Hepatocyte (in vitro differentiated cells): ENCODE data around the gene RPS15. TPM values are rescaled to one million over a fixed set of nuclear protein-coding genes. Genes with fewer than 3 reads are reported as not detected.

Source experiments
- DNase-seq: peaks from one replicate; pipeline ENCODE4 v3.0.0-alpha.2; 2016; ENCODE audit warnings: low spot score
- H2AFZ ChIP-seq: fragments of 200-600 bp; sonication (generic); 2 replicates; pipeline ENCODE4 v1.6.0; 2016; ENCODE audit warnings: antibody characterized with exemption, mild to moderate bottlenecking
- H3K27ac ChIP-seq: fragments of 200-600 bp; sonication (generic); 2 replicates; pipeline ENCODE4 v1.5.1; 2016; ENCODE audit warnings: mild to moderate bottlenecking
- H3K27me3 ChIP-seq: fragments of 200-600 bp; sonication (generic); 2 replicates; pipeline ENCODE4 v1.6.1; 2016
- H3K36me3 ChIP-seq: fragments of 200-600 bp; sonication (generic); replicated peaks from 2 replicates; pipeline ENCODE4 v1.5.1; 2016; ENCODE audit warnings: low read depth; ENCODE audit not compliant: insufficient read depth
- H3K4me1 ChIP-seq: fragments of 200-600 bp; sonication (generic); 2 replicates; pipeline ENCODE4 v1.5.1; 2016; ENCODE audit warnings: mild to moderate bottlenecking, moderate library complexity; ENCODE audit not compliant: insufficient read depth
- H3K4me2 ChIP-seq: fragments of 200-600 bp; sonication (generic); 2 replicates; pipeline ENCODE4 v1.6.0; 2016
- H3K4me3 ChIP-seq: fragments of 200-600 bp; sonication (generic); 2 replicates; pipeline ENCODE4 v1.5.1; 2016; ENCODE audit warnings: mild to moderate bottlenecking
- H3K79me2 ChIP-seq: fragments of 200-600 bp; sonication (generic); 2 replicates; pipeline ENCODE4 v1.6.0; 2017; ENCODE audit warnings: mild to moderate bottlenecking
- H3K9me2 ChIP-seq: fragments of 200-600 bp; sonication (generic); replicated peaks from 2 replicates; pipeline ENCODE4 v1.6.0; 2017; ENCODE audit warnings: mild to moderate bottlenecking; ENCODE audit not compliant: insufficient read depth
- H3K9me3 ChIP-seq: fragments of 200-600 bp; sonication (generic); 2 replicates; pipeline ENCODE4 v1.5.1; 2016; ENCODE audit warnings: low read depth, mild to moderate bottlenecking
- H4K20me1 ChIP-seq: fragments of 200-600 bp; sonication (generic); 2 replicates; pipeline ENCODE4 v1.6.0; 2016; ENCODE audit warnings: mild to moderate bottlenecking; ENCODE audit not compliant: insufficient read depth, poor library complexity, severe bottlenecking
- CTCF ChIP-seq: fragments of 200-600 bp; sonication (generic); IDR thresholded peaks from 2 replicates; pipeline ENCODE4 v1.5.1; 2016; ENCODE audit warnings: antibody characterized with exemption, mild to moderate bottlenecking; ENCODE audit not compliant: poor library complexity
- EZH2 ChIP-seq: fragments of 200-600 bp; sonication (generic); IDR thresholded peaks from 2 replicates; pipeline ENCODE4 v1.6.1; 2016; ENCODE audit warnings: antibody characterized with exemption, mild to moderate bottlenecking, borderline replicate concordance
- EZH2phosphoT487 ChIP-seq: fragments of 200-600 bp; sonication (generic); IDR thresholded peaks from one replicate; pipeline ENCODE4 v1.6.1; 2018; ENCODE audit warnings: antibody characterized with exemption, mild to moderate bottlenecking, low read depth, moderate library complexity; ENCODE audit not compliant: unreplicated experiment, severe bottlenecking
- WGBS: methylation state at CpG from one replicate; pipeline ENCODE4 v1.1.6; 2016; ENCODE audit warnings: low lambda C conversion rate; ENCODE audit errors: missing lambda C conversion rate; 5-methylcytosine and 5-hydroxymethylcytosine counted together
- polyA plus RNA-seq: library from polyadenylated mRNA; unstranded; fragments of >200 nt; fragmentation: Nextera tagmentation; extraction: Ambion mirVana; gene quantifications from 2 replicates; pipeline ENCODE4 v1.2.1, GENCODE V29; 2016
- total RNA-seq: library from RNA; depleted of rRNA; stranded (reverse); fragments of >200 nt; gene quantifications from 2 replicates; pipeline ENCODE4 v1.2.3, GENCODE V29; 2014

Gene RPS15
- total and polyA plus RNA-seq, 2 experiments from 2014 or later: 938 to 1,556 TPM

GRCh38 chr19:1465191-1466016 lies 27.2 kb downstream of the RPS15 start:
- TF ChIP-seq CTCF (peak; percentile 55), EZH2phosphoT487 (peak; percentile 26), EZH2 (no peak)
- H3K27me3 ChIP-seq: peaks cover 47% of the 10 kb centered on the region
- H3K27ac ChIP-seq: no peak overlapping the region
- no peak overlapping the region for H2AFZ ChIP-seq
- H4K20me1 ChIP-seq: peaks cover 50% of the 10 kb centered on the region
- no peaks in the 10 kb centered on the region for H3K9me2 ChIP-seq
- H3K4me3 ChIP-seq: no peak overlapping the region
- peak; percentile 85 for DNase-seq
- H3K79me2 ChIP-seq: no peaks in the 10 kb centered on the region
- H3K9me3 ChIP-seq: no peaks in the 10 kb centered on the region
- H3K4me2 ChIP-seq: peak overlapping the region; percentile 73
- H3K4me1 ChIP-seq: peaks cover 32% of the 10 kb centered on the region
- no peaks in the 10 kb centered on the region for H3K36me3 ChIP-seq
- WGBS: 38% methylated on average over 64 of the region's 83 CpGs

GRCh38 chr19:1466018-1466460 lies 27.8 kb downstream of the RPS15 start:
- H3K4me3 ChIP-seq: no peak overlapping the region
- no peaks in the 10 kb centered on the region for H3K9me2 ChIP-seq
- no peaks in the 10 kb centered on the region for H3K9me3 ChIP-seq
- H3K27me3 ChIP-seq: peaks cover 53% of the 10 kb centered on the region
- no peak overlapping the region for H3K27ac ChIP-seq
- peaks cover 38% of the 10 kb centered on the region for H3K4me1 ChIP-seq
- no peaks in the 10 kb centered on the region for H3K79me2 ChIP-seq
- H2AFZ ChIP-seq: no peak overlapping the region
- no peak for TF ChIP-seq EZH2phosphoT487
- no peak for TF ChIP-seq CTCF
- TF ChIP-seq EZH2: no peak
- no peaks in the 10 kb centered on the region for H3K36me3 ChIP-seq
- peaks cover 57% of the 10 kb centered on the region for H4K20me1 ChIP-seq
- 40% methylated on average over 39 of the region's 41 CpGs for WGBS
- DNase-seq: no peak
- peak overlapping the region; percentile 73 for H3K4me2 ChIP-seq

GRCh38 chr19:1466461-1467214 lies 28.4 kb downstream of the RPS15 start:
- TF ChIP-seq CTCF (no peak), EZH2 (peak; percentile 93), EZH2phosphoT487 (peak; percentile 28)
- Histone ChIP-seq H3K9me3 (no peaks in the 10 kb centered on the region), H3K27ac (no peak overlapping the region), H3K36me3 (no peaks in the 10 kb centered on the region), H3K9me2 (no peaks in the 10 kb centered on the region), H3K4me1 (peaks cover 42% of the 10 kb centered on the region), H3K4me2 (peak overlapping the region; percentile 66), H2AFZ (no peak overlapping the region), H4K20me1 (peaks cover 63% of the 10 kb centered on the region), H3K27me3 (peaks cover 59% of the 10 kb centered on the region), H3K79me2 (no peaks in the 10 kb centered on the region), H3K4me3 (no peak overlapping the region)
- WGBS: 21% methylated on average over 68 of the region's 70 CpGs
- DNase-seq: no peak
